ENCODE data around the gene EP400. TPM values are rescaled to one million over a fixed set of nuclear protein-coding genes. Genes with fewer than 3 reads are reported as not detected.

Gene EP400
- total RNA-seq, 1 experiment from 2014 or later, result 61.7 TPM

- H3K9me3 Mint-ChIP-seq, result no peaks in the 10 kb centered on the region
- no peak overlapping the region for H3K4ac ChIP-seq (ENCODE audit: low read depth, low read length)
- no peaks in the 10 kb centered on the region for H3K23me2 ChIP-seq (ENCODE audit: insufficient read length, low read depth, low read length, poor library complexity, severe bottlenecking)
- H3K14ac ChIP-seq (ENCODE audit: insufficient read depth, low read length), result no peak overlapping the region
- H3K27ac ChIP-seq (ENCODE audit: insufficient read length, low read depth, low read length), result no peak overlapping the region
- H2AK5ac ChIP-seq (ENCODE audit: insufficient read length, low read length), result no peak overlapping the region
- H4K5ac ChIP-seq (ENCODE audit: insufficient read length, low read depth, low read length), result no peak overlapping the region
- H3K27me3 ChIP-seq (ENCODE audit: insufficient read depth, low read length), result no peaks in the 10 kb centered on the region
- H3K79me1 ChIP-seq (ENCODE audit: insufficient read depth, low read depth, low read length, poor library complexity, severe bottlenecking), result no peaks in the 10 kb centered on the region
- no peak overlapping the region for H3K4me2 ChIP-seq (ENCODE audit: insufficient read depth, insufficient read length, low read length)
- H3K79me2 ChIP-seq (ENCODE audit: insufficient read depth, low read length), result no peaks in the 10 kb centered on the region
- no peaks in the 10 kb centered on the region for H3K4me1 Mint-ChIP-seq
- no peak overlapping the region for H3K4me3 Mint-ChIP-seq
- no peaks in the 10 kb centered on the region for H4K20me1 ChIP-seq (ENCODE audit: control insufficient read depth, insufficient read depth, insufficient read length)
- WGBS (ENCODE audit: extremely low coverage, insufficient read length, low lambda C conversion rate), result no CpG with 5 or more reads among the region's 5 CpGs
- no peak overlapping the region for H4K8ac ChIP-seq (replicated peaks; ENCODE audit: insufficient read length, low read depth, low read length)
- no peak overlapping the region for H4K91ac ChIP-seq (ENCODE audit: insufficient read length, low read depth, low read length)
- H3K9me3 ChIP-seq (ENCODE audit: control insufficient read depth, low read depth, low read length), result no peaks in the 10 kb centered on the region
- no peak overlapping the region for H3K9ac ChIP-seq (ENCODE audit: extremely low read depth, insufficient read length, low read length)
- H3T11ph ChIP-seq (ENCODE audit: low read length), result no peak overlapping the region
- peaks cover 31 to 74% (median 66%) of the 10 kb centered on the region in 3 experiments for H3K36me3 Mint-ChIP-seq (ENCODE audit: insufficient read depth in 1 of 3, low read depth in 3 of 3)
- no peak overlapping the region for H2BK12ac ChIP-seq (ENCODE audit: insufficient read length, low read depth, low read length)
- H2BK120ac ChIP-seq (ENCODE audit: low read depth, low read length, poor library complexity, severe bottlenecking), result no peak overlapping the region
- no peak for DNase-seq
- no peak overlapping the region for H3K56ac ChIP-seq (ENCODE audit: insufficient read length, low read depth, low read length)
- no peak overlapping the region for H2BK20ac ChIP-seq (ENCODE audit: low read depth, low read length, poor library complexity, severe bottlenecking)
- no peaks in the 10 kb centered on the region for H3K27me3 Mint-ChIP-seq (ENCODE audit: low read depth)
- no peak overlapping the region for H3K23ac ChIP-seq (ENCODE audit: insufficient read length, low read depth, low read length)
- H2AFZ ChIP-seq (ENCODE audit: low read length), result no peak overlapping the region
- H3K4me1 ChIP-seq (ENCODE audit: insufficient read depth, low read length), result no peaks in the 10 kb centered on the region
- peak overlapping the region in 2 of 3 experiments; percentile 66 to 70; a peak in 4 of 7 replicates for H3K27ac Mint-ChIP-seq
- no peak overlapping the region for H2BK5ac ChIP-seq (ENCODE audit: insufficient read length, low read length)
- no peak for TF ChIP-seq CTCF (conservative IDR thresholded peaks at IDR 0.05)
- no peak overlapping the region for H3K18ac ChIP-seq (ENCODE audit: insufficient read length, low read depth, low read length)
- H2BK15ac ChIP-seq (ENCODE audit: low read depth, low read length), result no peak overlapping the region
These were observed 107.9 kb downstream of the EP400 start for GRCh38 chr12:132057691-132058090.
